Stimulated activated CD4-positive, alpha-beta T cell treated with anti-CD3 and anti-CD28 coated beads, Interleukin-12 subunit alpha, Interleukin-12 subunit beta, amount 100 ng/mL, for 24 hours (primary cell): ENCODE measurements around the gene STRA8.

Experiments
- DNase-seq, 2 experiments: peaks; one replicate each; pipeline ENCODE4 v3.0.0-alpha.2; 2020; ENCODE audit warnings: low read depth in 2 of 2

The STRA8 gene

DNA sequence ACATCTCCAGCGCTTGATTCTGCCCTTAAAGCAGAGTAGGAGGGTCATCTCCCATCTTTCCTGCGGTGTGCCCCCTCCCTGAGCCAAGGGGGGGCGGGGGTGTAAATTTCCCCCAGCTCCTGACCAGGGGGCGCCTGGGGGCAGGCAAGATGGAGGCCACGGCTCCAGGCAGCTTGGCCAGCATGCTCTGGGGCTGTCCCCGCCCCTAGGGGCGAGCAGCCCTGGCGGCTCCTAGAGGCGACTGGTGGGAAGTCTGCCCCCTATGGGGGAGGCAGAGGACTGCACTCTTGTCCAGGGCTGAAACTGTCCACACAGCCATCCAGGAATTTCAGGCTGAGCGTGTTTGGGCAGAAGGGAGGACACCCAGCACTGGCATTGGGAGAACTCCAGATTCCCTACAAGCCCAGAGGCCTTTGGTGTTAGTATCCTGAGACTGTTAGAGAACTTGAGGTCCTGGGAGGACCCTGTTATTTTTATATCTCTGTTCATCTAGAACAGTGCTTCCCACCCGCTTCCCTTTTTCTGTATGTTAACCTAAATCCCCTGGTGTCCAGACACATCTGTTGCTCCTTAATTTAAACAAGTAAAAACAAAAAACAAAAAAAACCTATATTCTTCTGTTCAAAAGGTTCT, 4.6 kb downstream of the STRA8 start:
- peak in 1 of 2 experiments; percentile 6 for DNase-seq

DNA sequence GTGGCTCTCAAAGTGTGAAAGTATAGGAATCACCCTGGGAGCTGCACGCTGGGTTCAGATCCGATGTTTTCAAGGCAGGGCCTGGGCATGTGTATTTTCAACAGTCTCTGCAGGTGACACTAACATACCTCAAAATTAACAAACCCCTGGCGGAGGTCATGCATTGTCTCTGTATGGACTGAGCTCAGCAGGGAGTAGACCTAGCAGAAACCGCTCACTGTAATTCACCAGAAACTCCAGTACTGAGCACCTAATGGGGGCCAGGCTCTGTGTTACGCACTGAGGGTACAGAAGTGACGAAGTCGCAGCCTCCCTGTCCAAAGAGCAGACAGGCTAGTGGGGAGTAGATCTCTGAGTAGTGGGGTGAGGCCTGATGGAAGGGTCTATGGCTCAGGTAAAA, 5.6 kb downstream of the STRA8 start:
- no peak for DNase-seq

DNA sequence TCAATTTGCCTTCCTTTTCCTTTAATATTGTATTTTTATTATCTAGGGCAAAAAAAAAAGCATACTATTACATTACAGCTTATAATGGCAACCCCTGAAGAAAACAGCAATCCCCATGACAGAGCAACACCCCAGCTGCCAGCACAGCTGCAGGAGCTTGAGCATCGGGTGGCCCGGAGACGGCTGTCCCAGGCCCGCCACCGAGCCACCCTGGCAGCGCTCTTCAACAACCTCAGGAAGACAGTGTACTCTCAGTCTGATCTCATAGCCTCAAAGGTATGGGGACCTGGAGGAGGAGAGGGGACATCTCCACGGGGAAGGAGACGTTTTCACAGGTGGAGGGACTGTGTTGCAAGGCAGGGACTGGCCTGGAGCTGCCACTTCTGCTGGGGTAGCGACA, 6.8 kb downstream of the STRA8 start:
- DNase-seq, result no peak

DNA sequence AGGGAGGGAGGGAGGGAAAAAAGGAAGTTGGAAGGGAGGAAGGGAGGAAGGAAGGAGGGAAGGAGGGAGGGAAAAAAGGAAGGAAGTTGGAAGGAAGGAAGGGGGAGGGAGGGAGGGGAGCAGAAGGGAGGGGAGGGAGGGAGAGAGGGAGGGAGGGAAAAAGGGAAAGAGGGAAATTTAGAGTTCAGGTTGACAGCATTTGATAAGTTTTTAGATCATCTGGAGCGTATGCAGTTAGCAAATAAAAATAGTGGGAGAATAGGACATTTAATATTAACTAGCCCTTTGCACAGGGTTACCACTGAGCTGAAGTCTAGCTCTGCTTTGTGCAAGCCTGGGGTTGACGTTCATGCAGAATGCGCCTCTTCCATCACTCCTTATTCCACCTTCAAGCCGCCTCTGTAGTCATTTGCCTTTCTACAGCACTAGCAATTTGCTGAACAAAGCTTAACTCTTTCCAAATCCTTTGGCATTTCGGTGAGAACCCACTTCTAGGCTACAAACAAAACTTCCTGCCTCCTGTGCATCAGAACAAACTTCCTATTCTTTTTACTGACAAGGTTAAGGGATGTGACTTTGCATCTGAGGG, 8.6 kb downstream of the STRA8 start:
- DNase-seq, result no peak

DNA sequence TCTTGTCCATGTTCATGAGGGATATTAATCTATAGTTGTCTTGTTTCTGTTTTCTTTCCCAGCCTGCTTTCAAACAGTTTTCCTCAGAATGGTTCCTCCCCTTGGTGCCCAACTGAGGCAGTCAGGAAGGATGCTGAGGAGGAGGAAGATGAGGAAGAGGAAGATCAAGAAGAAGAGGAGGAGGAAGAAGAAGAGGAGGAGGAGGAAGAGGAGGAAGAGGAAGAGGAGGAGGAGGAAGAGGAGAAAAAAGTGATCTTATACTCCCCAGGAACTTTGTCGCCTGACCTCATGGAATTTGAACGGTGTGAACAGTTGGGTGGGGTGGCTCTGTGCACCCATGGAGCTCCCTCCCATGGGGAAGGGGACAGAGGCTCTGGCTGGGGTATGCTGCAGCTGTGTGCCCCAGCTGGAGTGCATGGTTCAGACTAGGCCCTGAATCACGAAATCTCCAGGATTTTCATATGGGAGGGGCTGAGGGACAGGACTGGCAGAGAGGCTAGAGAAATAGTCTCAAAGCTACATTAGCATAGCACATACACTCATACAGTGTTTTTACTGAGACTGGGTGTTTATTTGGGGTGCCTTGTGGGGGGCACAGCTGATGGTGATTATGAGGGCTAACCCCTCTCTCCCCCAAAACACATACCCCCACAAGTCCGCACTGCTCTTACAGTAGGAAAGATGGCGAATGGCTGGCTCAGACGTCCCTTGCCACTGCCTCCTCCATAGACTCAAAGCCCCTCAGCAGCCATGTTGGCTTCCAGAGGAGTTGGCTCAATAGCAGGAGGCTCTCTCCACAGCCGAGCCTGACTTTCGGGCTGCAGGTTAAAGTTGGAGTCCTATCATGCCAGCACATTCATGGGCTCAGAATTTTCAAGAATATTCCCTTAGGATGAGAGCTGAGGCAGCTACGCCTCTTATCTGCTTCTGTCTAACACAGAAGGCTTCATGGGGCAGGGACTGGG, 11.9 kb downstream of the STRA8 start:
- DNase-seq, result no peak

DNA sequence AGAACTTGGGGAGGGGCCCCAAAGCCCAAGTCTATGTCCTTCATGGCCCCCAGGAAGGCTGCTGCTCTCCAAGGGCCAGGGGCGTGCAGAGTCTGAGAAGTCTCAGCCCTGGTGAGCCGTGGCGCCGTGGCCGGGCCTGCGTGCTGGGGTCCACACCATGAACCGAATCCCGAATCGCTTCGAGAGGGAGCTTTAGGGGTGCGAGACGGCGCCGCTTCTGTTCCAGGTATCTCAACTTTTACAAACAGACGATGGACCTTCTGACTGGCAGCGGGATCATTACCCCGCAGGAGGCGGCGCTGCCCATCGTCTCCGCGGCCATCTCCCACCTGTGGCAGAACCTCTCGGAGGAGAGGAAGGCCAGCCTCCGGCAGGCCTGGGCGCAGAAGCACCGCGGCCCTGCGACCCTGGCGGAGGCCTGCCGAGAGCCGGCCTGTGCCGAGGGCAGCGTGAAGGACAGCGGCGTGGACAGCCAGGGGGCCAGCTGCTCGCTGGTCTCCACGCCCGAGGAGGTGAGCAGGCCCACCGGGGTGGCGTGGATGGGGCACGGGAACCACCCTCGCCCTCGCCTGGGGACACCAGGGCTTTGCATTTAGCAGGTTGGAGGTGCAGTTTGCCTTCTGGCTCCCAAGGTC, 12.7 kb downstream of the STRA8 start:
- DNase-seq, result no peak

DNA sequence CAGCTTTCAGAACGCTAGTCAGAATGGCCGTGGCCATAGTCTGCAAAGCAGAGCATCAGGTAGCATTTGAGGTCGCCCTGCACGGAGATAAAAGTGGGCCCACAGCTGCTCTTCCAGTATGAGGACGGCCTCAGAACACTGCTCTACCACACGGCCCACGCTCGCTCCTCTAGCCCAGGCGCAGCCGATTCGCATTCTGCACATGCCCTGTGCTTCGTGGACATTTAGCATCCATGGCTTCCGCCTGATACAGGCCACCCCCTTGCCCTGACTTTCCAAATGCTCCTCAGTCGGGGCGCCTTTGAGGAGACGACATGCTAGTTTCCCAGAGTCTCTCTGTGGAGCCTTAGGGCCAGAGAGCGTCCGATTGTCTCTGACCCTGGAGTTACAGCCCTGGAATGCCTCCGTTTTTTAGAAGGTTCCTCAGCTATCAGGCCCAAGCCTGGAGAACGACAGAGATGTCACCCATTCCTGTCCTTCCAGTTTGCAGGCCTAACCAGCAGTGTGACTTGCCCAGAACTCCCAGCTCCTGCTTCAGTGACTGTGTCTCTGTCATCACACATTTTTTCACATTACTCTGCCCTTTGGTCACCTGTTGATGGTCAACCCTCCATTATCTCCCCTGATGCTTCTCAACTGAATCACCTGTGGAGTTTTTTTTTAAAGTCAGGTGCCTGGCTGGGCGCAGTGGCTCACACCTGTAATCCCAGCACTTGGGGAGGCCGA, 14.3 kb downstream of the STRA8 start:
- DNase-seq, result no peak

DNA sequence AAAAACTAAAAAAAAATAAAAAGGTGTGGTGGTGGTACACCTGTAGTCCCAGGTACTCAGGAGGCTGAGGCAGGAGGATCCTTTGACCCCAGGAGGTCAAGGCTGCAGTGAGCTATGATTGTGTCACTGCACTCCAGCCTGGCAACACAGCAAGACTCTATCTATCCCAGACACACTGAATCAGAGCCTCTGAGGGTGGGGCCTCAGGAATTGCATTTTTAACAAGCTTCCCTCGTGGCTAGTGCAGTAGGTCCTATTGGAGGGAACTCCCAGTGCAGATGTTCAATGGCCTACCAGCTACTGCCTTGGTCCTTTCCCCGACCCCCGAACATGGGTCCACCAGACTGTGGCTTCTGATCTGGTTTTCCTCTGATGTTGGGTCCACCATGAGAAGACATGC, 14.9 kb downstream of the STRA8 start:
- no peak for DNase-seq

DNA sequence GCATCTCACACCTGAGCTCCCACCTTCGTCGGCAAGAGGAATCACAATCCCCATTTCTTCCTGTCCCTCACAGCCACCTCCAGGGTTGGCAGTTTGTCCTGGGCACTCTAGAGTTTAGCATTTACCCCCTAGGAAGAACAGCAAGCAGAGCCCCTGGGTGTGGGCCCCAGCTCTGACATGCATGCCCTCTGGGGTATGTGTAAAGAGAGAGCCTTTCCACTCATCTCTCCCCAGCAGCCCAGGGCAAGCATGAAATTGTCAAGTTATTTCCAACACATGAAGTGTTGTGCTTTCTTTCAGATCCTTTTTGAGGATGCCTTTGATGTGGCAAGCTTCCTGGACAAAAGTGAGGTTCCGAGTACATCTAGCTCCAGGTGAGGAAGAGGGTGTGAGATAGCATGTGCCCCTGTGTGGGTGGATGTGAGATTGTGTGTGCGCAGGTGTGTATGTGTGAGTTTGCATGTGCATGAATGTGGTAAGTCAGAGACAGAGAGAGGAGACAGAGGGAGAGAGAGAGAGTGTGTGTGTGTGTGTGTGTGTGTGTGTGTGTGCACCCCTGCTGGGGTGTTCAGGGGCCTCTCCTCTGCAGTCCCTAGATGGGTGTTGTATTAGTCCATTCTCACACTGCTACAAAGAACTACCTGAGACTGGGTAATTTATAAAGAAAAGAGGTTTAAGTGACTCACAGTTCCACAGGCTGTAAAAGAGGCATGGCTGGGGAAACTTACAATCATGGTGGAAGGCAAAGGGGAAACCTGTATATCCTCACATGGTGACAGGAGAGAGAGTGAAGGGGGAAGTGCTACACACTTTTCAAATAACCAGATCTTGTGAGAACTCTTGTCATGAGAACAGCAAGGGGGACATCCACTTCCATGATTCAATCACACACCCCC, 18.1 kb downstream of the STRA8 start:
- DNase-seq, result peak in 1 of 2 experiments; percentile 3

DNA sequence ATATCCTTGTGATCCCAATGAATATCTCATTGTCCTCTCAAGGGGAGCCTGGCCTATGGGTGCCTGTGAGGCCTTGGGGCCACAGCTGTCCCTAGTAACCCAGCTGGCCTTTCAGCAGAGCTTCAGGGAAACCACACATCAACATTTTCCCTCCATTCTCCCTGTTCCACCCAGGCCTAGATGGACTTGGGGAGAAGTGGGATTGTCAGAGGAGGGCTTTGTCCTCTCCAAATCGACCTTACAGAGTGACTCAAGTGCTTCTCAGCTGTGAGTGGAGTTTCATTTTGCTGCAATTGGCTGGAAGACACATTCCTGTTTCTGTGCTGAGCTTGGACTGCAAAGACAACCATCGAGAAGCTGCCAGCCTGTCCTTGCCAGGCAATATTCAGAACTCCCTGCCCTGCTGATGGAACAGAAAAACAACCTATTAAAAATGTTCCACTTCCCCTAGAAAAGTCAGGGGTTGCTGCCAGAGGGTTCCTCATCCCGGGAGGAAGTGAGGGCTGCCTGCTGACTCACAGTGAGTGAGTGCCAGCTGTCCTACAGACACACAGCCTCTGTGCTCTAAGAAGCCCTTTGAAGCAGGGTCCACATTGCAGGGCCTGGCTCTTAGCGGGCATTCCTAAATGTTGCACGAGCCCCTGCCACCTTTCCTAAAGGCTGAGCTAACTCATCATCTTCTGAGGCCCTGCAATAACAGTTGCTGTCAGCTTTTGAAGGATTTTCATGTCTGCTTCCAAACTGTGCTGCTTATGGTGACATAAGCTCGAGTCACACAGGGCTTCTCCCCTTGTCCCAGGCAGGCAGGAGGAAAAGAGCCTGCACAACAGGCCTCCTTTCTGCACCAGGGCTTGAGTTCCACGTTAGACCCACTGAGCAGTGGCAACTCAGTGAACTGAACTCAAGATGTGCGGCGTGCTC, 20.5 kb downstream of the STRA8 start:
- DNase-seq, result no peak

DNA sequence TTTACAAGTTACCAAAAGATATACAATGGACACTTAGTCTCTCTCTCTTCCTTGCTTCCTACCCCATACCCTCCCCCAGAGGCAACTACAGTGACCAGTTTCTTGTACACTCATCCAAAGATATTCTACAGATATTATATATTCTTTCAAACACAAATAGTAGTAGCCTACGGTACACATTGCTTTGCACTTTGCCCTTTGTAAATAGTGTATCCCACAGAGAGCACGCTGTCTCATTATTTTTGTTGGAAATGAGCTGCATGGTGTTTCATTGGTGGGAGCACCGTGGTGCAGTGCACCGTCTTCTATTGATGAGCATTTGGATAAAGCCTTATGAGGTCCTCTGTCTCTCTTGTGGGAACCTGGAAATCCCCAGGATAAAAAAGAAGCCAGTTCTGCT, 24.2 kb downstream of the STRA8 start:
- no peak for DNase-seq

DNA sequence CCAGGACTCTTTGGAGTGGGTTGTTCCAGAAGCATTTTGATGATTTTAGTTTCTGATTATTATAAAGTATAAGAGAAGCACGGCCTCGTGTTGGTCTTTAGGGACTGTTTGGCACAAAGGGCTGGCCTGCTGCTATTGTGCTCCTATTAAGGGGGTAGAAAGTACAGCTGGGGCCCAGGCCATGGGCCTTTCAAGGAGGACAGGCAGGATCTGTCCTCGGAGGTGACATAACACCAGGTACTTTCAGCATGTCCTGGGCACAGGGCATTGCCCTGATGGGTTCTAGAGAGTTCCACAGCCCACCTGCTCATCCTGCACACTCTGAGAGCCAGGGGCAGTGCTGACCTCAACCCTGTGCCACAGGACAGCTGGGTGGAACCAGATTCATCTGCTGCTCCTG, 24.9 kb downstream of the STRA8 start:
- no peak for DNase-seq

DNA sequence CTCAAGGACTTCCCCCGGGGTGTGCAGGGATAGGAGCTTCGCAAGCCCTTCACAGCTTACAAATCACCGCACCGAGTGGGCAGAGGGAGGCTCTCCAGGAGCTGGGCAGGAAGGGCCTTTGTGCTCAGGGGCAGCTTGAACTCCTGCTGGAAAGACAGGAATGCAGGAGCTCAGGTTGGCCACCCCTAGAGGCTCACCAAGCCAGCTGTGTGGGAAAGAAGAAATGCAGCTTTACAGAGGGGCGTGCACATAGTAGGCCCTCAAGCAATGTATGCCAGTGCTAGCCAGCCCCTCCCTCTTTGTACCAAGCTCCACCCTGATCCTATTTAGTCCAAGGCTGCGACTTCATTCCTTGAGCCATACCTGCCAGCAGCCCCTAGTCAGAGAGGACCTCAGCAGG, 26.1 kb downstream of the STRA8 start:
- DNase-seq, result no peak

DNA sequence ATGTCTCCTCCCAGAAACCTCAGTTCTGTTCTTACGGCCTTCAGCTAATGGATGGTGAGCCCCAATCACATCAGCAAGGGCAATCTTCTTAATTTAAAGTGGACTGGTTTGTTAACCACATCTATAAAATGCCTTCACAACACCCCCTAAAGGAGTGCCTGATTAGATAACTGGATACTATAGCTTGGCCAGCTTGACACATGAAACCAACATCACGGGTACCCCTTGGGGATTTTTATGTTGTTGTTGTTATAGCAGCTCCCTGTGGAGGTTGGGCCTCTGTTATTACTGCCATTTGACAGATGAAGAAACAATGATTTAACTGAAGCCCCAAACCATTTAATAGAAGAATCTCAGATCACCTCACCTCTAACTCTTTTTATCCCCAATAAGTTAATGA, 26.8 kb downstream of the STRA8 start:
- no peak for DNase-seq

DNA sequence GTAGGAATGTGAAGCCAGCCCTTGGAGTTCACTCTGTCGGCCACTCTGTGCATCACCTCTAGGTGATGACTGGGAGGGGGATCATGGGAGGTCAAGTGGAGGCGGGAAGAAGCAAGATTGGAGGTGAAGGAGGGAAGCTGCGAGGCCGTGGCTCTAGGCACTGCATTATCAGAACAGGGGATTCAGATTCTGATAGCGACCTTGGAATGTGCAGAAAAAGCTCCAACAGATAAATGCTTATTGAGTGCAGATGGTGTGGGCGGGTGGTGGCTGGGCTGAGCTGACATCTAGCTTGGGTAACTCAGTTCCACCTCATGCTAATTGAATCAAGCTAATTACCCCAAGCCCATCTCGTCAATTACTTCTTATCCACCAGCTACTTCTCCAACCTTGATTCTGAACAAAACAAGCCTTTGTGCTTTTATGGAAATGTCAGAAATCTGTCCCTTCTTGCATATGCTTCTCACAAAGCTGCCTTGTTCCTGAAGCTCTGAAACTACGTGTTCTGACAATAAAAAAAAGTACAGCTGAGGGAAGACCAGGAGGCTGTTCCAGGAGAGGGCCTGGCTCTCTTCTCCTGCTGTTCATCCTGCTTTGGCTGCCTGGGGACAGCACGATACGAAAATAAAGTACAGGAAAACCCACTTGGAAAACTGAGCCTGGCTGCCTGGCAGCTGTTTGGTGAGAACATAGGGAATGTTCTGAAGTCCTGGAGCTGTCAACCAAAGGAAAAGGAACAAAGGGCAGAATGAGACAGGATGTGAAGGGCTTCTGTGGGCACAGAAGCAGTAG, 27.5 kb downstream of the STRA8 start:
- no peak for DNase-seq

DNA sequence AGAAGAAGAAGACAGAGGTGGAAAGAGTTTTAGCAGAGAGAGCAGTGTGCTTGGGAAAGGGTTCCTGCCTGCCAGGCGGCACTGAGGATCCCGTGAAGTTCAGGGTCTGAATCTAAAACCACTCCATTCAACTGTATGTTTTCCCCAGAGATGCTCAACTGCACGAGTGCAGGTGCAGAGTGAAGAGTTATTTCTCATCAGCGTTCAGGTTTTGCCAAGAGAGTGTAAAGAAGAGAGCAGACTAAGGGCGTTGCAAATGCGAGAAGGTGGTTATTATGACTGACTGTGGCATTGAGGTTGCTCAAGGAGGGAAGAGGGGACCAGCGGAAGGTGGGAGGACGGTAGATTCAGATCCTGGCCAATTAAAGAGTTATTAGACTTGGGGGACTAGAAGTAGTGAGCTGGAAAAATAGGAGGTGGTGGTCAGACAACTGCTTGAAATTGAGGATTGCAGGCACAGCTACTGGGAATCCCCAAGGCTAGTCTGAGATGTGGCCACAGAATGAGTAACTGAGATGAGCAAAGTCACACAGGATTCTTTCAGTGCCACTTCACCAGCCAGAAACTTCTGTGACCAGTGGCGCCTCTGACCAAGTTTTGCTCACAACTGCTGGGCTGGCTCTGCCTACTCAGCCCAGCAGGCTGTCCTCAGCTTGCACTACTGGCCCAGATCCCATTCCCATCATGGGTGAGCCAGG, 29.1 kb downstream of the STRA8 start:
- no peak for DNase-seq

DNA sequence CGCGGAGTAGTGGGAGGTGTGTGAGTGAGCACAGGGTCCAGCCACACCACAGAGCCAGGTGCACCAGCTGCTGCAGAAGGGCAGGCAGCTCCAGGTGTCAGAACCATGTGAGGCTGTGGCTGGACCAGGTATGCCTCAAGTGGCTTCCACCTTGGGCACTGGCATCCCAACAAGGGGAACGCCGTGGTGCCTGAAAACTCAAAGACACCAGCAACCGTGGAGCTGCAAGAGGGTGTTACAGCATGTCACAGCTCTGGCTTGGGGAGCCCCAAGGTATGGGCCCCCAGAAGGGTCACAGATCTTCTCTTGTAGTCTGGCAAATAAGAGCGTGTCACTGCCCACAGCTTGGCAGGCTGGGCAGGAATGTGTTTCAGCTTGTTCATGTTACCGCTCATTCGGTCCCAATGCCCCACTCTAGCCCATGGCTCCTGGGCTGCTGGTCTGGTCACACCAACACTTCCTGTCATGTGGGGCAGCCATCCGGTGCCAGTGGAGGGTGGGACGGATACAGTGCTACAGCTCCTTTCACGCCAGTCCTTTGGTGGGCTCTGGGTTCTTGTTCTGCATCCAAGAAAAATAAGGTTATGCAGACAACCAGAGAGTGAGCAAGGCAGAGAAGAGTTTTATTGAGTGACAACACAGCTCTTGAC, 29.8 kb downstream of the STRA8 start:
- DNase-seq, result no peak

DNA sequence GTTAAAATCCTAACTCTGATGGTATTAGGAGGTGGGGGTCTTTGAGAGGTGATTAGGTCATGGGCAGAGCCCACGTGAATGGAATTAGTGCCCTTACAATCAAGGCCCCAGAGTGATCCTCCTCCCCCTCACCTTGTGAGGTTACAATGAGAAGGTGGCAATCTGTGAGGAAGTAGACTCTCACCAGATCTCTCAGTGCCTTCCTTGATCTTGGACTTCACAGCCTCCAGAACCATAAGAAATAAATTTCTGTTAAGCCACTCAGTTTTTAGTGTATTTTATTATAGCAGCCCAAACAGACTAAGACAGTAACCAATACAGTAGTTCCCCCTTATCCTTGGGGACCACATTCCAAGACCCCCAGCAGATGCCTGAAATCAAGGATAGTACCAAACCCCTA, 32.0 kb downstream of the STRA8 start:
- no peak for DNase-seq
